ENCODE results near the gene CYP1A2. TPM values are rescaled to one million over a fixed set of nuclear protein-coding genes. Genes with fewer than 3 reads are reported as not detected.
A peak's percentile ranks its signal among the peaks of the same experiment; 100 is the strongest.

CYP1A2 gene
- total and polyA plus RNA-seq, 2 of the 13 experiments (the other 11 are each of a cell fraction or from before 2014, with no cell fraction given) = 0.07 TPM; not detected in 1

DNA sequence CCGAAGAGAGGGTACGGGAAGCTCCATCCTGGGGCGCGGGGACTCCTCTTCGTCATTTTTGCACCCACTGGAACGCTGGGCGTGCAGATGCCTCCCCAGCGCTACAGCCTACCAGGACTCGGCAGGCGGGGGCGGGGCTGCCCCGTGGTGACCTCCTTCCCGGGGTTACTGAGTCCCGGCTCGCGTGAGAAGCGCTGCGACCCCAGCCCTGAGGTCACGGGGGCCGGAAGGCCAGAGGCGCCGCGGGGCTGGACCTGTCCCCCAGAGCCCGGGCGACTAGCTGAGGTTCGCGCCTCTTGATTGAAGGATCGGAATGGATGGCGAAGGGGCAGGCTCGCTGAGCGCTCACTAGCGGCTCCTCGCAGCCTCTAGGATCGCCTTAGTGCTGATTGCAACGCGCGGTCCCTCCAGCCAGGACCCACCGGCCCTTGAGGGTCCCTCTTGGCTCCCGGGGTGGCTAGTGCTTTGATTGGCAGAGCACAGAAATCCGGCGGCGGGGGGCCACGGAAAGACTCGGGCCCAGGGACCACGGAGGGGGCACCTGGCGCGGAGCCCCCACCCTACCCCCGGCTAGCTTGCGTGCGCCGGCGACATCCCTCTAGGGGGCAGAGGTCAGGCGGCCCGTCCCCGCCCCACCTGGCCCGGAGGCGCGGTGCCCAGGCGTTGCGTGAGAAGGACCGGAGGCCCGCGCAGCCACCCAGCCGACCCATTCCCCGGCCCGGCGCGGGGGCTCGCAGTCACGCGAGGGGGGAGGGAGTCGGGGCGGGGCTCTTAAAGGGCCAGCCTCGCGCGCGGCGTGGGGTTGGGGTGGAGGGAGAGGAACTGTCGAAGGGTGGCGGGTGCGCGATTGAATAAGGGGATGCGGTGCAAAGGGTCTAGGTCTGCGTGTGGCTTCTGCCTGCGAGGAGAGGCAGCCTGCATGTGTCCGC is 22.5 kb upstream of the CYP1A2 start (continued):
- TF ChIP-seq ZFP62 (CRISPR knock-in tag; IDR thresholded peaks at IDR 0.05) (no peak), GABPB1 (CRISPR knock-in tag; IDR thresholded peaks at IDR 0.05) (peak; percentile 89), DNMT1 (CRISPR knock-in tag; IDR thresholded peaks at IDR 0.05) (no peak), MEIS1 (CRISPR knock-in tag; IDR thresholded peaks at IDR 0.05; ENCODE audit: borderline replicate concordance) (no peak), MXD4 (CRISPR knock-in tag; IDR thresholded peaks at IDR 0.05) (no peak; the same call in 1 of the 2 replicates), CREB3 (CRISPR knock-in tag; IDR thresholded peaks at IDR 0.05) (no peak), ZNF891 (CRISPR knock-in tag; IDR thresholded peaks at IDR 0.05) (peak; percentile 41; the same call in 1 of the 2 replicates), KDM2A (CRISPR knock-in tag; IDR thresholded peaks at IDR 0.05; ENCODE audit: borderline replicate concordance, low read depth) (peak; percentile 66; the same call in 1 of the 2 replicates), ZMYM2 (CRISPR knock-in tag; IDR thresholded peaks at IDR 0.05) (no peak), ZNF136 (CRISPR knock-in tag; IDR thresholded peaks at IDR 0.05; ENCODE audit: low read depth) (no peak), ZNF143 (CRISPR knock-in tag; IDR thresholded peaks at IDR 0.05) (0 out of 2 replicates have a peak, but pooled peaks have one; percentile 9), PTBP1 (IDR thresholded peaks at IDR 0.05; ENCODE audit: low read depth, low read length, poor library complexity, severe bottlenecking) (no peak), AGO1 (IDR thresholded peaks at IDR 0.05; ENCODE audit: low read depth, low read length, poor library complexity, severe bottlenecking) (no peak), ZNF549 (CRISPR knock-in tag; IDR thresholded peaks at IDR 0.05) (no peak), ZNF7 (CRISPR knock-in tag; IDR thresholded peaks at IDR 0.05) (no peak), GATA4 (IDR thresholded peaks at IDR 0.05; ENCODE audit: borderline replicate concordance, low read depth) (no peak), ZBTB1 (CRISPR knock-in tag; IDR thresholded peaks at IDR 0.05; ENCODE audit: borderline replicate concordance) (peak; percentile 86; the same call in 1 of the 2 replicates), IKZF4 (CRISPR knock-in tag; IDR thresholded peaks at IDR 0.05; ENCODE audit: borderline replicate concordance, low read depth, not compliant biosample characterization) (no peak), PHF5A (CRISPR knock-in tag; IDR thresholded peaks at IDR 0.05; ENCODE audit: low read depth, unreplicated experiment) (no peak), ZNF552 (CRISPR knock-in tag; IDR thresholded peaks at IDR 0.05; ENCODE audit: borderline replicate concordance) (peak; percentile 2; the same call in 1 of the 2 replicates), EZH2 (conservative IDR thresholded peaks at IDR 0.05; ENCODE audit: low read depth, low read length) (no peak), ZNF614 (CRISPR knock-in tag; IDR thresholded peaks at IDR 0.05; ENCODE audit: borderline replicate concordance) (no peak), TBX3 (IDR thresholded peaks at IDR 0.05; ENCODE audit: borderline replicate concordance) (peak; percentile 39; the same call in 1 of the 2 replicates), RFXAP (CRISPR knock-in tag; IDR thresholded peaks at IDR 0.05; ENCODE audit: borderline replicate concordance) (no peak), BRD4 (CRISPR knock-in tag; IDR thresholded peaks at IDR 0.05) (no peak; the same call in 1 of the 2 replicates)
- TF ChIP-seq, protein P1, sequence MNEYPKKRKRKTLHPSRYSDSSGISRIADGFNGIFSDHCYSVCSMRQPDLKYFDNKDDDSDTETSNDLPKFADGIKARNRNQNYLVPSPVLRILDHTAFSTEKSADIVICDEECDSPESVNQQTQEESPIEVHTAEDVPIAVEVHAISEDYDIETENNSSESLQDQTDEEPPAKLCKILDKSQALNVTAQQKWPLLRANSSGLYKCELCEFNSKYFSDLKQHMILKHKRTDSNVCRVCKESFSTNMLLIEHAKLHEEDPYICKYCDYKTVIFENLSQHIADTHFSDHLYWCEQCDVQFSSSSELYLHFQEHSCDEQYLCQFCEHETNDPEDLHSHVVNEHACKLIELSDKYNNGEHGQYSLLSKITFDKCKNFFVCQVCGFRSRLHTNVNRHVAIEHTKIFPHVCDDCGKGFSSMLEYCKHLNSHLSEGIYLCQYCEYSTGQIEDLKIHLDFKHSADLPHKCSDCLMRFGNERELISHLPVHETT (CRISPR knock-in tag; conservative IDR thresholded peaks at IDR 0.05) = no peak
- TF ChIP-seq, protein P2, sequence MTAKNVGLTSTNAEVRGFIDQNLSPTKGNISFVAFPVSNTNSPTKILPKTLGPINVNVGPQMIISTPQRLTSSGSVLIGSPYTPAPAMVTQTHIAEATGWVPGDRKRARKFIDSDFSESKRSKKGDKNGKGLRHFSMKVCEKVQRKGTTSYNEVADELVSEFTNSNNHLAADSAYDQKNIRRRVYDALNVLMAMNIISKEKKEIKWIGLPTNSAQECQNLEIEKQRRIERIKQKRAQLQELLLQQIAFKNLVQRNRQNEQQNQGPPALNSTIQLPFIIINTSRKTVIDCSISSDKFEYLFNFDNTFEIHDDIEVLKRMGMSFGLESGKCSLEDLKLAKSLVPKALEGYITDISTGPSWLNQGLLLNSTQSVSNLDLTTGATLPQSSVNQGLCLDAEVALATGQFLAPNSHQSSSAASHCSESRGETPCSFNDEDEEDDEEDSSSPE (CRISPR knock-in tag; IDR thresholded peaks at IDR 0.05) = 0 out of 2 replicates have a peak, but pooled peaks have one; percentile 24
